ENCODE measurements around the gene GRIN2D.
A peak's percentile ranks its signal among the peaks of the same experiment; 100 is the strongest.
"Not testable (repeated sequence)": the region's sequence is repeated elsewhere in the genome, so short reads cannot be mapped to it uniquely, and the experiment has no call there.

The GRIN2D gene

DNA sequence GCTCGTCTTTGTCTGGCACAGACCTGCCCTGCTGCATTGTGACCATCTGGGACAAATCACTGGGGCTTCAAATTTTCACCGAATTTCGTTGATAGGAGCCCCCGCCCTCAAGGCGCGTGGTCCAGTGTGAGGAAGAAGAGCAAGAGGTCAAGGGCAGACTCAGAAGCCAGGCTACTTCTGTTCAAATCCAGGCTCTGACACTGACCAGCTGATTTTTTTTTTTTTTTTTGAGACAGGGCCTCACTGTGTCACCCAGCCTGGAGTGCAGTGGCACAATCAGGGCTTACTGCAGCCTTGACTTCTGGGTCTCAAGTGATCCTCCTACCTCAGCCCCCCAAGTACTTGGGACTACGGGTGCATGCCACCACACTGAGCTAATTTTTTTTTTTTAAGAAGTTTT, 22.1 kb upstream of the GRIN2D start:
- no peak for DNase-seq (ENCODE audit: low read depth in 2 of 2)

DNA sequence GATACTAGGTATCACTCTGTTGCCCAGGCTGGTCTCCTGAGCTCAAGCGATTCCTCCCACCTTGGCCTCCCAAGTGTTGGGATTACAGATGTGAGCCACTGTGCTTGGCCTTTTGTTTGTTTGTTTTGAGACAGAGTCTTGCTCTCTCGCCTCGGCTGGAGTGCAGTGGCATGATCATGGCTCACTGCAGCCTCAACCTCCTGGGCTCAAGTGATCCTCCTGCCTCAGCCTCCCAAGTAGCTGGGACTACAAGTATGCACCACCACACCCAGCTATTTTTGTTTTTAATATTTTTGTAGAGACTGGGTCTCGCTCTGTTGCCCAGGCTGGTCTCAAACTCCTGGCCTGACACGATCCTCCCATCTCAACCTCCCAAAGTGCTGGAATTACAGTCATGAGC, 21.7 kb upstream of the GRIN2D start:
- DNase-seq (ENCODE audit: low read depth in 2 of 2) = not testable (repeated sequence)

DNA sequence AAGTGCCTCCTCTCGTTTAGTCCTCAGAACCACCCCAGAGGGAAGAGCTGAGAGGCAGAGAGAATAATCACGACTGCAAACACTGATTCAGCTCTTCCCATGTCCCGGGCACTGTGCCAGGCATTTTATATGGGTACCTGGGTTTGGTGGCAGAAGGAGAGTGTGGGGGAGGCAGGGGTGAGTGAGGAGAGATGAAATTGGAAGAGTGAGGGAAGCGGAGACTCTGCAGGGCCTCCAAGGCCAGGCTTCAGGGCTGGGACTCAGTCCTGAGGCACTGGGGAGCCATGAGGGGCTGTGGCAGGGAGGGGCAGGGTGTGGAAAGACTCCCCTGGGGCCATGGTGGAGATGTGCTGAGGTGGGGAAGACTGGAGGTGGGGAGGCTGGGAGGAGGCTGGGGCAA, 20.6 kb upstream of the GRIN2D start:
- no peak for DNase-seq (ENCODE audit: low read depth in 2 of 2)

DNA sequence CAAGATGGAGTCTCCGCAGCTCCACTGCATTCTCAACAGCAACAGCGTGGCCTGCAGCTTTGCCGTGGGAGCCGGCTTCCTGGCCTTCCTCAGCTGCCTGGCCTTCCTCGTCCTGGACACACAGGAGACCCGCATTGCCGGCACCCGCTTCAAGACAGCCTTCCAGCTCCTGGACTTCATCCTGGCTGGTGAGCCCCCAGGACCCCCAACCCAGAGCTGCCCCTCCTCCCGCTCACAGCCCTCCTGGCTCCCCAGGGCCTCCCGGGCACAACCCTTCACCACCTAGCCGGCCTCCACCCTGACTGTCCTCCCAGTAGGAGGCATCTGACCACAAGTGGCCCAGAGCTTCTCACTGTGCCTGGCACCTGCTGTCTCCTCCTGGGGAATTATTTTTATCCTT, 19.9 kb upstream of the GRIN2D start:
- no peak for DNase-seq (ENCODE audit: low read depth in 2 of 2)

DNA sequence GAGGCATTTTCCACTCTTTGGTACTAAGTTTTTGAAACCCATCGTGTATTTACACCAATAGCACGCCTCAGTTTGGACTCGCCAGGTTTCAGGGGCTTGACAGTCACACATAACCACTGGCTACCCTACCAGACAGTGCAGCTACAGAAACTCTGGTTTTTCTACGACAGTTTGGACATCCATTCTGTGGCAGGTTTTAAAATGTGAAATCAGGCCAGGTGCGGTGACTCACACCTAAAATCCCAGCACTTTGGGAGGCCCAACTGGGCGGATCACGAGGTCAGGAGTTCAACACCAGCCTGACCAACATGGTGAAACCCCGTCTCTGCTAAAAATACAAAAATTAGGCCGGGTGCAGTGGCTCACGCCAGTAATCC, 15.3 kb upstream of the GRIN2D start:
- DNase-seq (ENCODE audit: low read depth in 2 of 2) = no peak

DNA sequence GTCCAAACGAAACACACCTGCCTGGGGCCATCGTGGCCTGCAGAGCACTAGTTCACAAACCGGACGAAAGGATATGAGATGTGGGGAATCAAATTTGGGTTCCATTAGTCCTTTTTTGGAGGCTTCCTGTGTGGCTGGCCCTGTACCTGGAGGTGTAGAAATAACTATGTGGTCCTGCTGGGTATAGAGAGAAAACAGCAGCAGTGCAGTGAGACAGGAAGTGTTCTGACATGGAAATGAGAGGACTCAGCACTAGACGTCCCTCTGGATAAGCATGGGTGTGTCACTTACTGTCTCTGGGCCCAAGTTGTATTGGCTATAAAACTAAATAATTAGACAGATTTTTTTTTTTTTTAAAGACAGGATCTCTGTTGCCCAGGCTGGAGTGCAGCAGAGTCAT, 14.4 kb upstream of the GRIN2D start:
- DNase-seq (ENCODE audit: low read depth in 2 of 2) = no peak

DNA sequence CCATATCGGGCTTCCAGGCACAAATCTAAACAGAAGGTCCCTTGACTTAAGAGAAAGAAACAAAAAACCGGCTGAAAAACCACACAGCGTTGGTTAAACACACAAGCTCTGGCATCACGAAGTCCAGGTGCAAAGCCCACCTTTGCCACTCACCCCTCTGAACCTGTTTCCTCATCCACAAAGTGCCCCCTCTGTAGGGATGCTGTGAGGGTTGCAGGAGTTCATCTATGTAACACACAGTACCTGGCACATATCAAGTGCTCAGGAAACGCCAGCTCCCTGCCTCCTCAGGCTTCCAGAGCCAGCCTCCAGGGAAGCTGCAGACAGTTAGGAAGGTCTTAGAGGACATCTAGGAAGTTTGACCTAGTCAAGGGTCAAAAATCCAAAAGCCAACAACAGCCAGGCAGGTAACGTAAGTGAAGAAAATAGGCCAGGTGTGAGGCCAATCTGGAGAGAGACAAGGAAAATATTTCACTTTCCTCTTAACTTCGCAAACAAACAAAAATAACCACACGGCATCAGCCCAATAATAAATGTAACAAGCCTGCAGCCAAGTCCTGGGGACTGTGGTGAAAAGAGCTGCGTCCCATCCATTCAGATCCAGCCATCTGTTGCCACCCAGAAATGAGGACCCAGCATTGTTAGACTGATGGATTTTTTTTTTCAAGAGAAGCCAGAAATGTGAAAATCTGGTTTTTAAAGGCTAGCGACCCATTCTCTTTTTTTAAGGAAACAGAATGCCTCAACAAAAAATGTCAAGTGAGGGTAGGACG, 12.1 kb upstream of the GRIN2D start:
- no peak for DNase-seq (ENCODE audit: low read depth in 2 of 2)

DNA sequence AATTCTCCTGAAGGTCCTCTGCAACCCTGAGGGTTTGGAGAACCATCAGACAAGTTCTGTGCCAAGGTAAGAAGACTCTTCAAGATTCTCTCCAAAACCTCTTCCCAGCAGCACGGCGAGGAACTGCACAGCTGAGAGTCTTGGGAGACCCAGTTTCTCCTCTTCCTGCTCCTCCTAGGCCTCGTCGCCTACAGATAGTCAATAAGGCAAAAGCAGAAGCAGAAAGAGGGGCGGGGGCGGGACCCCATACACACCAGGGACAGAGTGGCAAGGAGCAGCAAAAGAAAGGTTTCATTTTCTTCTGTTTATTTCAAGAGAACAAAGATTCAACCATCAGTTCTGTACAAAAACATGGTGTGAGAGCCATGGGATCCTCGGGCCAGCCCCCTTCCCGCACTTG, 11.2 kb upstream of the GRIN2D start:
- no peak for DNase-seq (ENCODE audit: low read depth in 2 of 2)

DNA sequence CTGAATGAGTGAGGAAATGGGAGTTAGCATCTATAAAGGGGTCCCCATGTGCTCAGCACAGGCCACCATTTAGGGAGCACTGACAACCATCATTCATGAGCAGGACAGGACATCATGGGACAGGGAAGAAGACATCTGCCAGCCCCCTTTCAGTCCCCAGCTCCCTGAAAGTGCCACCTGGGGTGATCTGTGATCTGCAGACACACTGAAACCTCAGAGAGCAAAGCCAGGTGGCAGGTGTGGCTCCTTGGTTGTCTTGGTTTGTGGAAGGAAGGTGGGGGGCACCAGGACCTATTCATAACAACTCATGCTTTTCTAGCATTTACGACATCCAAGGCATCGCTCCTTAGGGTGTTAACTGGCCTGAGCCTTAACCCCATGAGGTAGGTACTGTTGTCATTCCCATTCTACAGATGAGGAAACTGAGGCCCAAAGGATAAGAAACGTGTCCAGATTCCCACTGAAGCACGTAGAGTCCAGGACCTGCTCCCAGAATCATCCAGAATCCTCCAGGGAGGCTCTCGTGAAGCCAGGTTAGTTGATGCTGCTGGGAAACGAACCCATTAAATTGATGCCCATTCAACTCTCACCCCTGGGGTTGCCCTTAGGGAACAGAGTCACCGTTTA, 7.9 kb upstream of the GRIN2D start:
- no peak for DNase-seq (ENCODE audit: low read depth in 2 of 2)

DNA sequence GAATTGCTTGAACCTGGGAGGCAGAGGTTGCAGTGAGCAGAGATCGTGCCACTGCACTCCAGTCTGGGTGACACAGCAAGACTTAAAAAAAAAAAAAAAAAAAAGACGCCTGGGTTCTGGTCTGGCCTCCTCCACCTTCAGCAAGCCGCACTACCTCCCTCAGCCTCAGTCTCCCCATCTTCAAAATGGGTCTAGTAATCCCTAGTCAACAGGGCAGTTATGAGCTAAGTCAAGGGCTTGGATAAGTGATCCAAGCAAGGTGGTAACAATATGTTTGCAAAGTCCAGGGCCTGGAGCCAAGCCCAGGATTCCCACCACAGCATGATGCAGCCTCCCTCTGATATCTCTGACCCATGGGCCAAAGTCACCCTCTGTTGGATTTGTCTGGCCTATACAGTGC, 6.5 kb upstream of the GRIN2D start:
- DNase-seq (ENCODE audit: low read depth in 2 of 2) = no peak

DNA sequence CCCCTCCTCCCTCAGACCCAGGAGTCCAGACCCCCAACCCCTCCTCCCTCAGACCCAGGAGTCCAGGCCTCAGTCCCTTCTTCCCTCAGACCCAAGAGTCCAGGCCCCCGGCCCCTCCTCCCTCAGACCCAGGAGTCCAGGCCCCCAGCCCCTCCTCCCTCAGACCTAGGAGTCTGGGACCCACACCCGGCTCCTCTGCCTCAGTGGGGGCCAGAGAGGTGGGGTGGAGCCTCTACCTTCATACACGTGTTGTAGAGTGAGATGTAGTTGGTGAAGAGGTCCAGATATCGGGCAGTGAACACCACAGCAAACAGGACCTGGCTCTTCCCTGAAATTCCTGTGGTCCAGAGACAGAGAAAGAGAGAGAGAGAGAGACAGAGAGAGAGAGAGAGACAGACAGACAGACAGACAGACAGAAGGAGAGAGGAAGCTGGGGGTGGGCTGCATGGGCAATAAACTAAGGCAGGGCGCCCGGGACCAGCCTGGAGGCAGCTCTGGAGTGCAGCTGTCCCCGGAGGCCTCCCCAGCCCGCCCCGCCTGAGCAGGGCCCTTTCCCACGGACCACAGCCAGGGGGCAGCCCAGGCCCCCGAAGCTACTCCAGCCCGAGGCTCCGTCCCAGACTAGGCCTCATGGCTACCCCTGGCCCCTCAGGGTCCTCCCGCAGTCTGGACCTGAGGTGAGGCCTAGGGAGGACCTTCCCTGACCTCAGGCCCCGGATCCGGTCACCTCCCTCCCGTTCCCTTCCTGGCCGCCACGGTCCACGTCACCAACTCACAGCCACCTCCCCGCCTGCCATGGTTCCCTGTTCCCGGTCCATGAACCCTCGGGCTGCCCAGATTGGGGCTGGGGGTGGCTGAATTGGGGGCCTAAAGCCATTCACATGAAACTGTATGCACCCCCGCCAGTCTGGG, 3.0 kb upstream of the GRIN2D start:
- peak; percentile 46 to 51 for DNase-seq (ENCODE audit: low read depth in 2 of 2)

DNA sequence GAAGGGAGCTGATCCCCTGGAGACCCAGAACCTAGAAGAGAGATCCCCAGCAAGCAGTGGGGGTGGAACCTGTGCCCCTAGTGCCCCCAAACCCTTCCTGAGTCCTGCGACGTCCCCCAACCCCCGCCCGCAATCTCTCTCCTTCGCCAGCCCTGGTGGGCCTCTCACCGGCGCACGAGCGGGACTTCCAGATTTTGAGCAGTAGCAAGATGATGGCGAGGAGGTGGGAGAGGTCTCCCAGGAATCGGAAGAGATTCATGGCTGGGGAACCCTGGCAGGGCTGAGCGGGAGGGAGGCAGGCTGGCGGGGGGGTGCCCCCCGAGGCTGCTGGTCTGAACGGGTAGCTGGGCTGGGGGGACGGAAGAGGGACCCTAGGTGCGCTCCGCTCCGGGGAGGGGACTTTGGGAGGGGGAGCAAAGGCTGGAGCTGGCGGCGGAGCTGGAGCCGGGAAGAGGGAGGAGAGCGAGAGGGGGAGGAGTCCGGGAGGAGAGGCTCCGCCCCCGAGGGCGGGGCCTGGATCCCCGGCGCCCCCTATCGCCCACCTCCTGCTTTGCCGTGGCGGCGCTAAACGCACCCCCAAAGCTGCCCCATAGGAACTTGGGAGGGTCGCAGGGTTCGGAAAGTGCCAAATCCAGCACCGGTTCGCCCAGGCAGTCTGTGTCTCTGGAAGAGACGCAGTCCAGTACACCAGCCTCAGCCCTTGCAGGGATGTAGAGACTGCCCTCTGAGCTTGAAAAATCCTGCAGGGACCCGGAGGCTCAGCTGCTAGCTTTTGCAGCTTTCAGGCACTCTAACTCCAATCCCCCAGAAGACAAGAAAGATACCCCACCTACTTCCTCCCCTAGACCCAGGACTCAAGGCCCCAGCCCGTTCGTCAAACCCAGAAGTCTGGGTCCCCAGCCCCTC, 2.1 kb upstream of the GRIN2D start, which contains the start of gene KDELR1:
Gene KDELR1 (minus strand): TSS at position 452 of the 906 bp plus-strand sequence. CDS start 193 bp downstream, at position 259.
- peak; percentile 47 to 65 for DNase-seq (ENCODE audit: low read depth in 2 of 2)

DNA sequence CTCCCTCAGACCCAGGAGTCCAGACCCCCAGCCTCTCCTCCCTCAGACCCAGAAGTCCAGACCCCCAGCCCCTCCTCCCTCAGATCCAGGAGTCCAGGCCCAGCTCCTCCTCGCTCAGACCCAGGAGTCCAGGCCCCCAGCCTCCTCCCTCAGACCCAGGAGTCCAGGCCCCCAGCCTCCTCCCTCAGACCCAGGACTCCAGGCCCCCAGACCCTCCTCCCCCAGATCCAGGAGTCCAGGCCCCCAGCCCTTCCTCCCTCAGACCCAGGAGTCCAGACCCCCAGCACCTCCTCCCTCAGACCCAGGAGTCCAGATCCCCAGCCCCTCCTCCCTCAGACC, 1.5 kb upstream of the GRIN2D start:
- not testable (repeated sequence) for DNase-seq (ENCODE audit: low read depth in 2 of 2)

DNA sequence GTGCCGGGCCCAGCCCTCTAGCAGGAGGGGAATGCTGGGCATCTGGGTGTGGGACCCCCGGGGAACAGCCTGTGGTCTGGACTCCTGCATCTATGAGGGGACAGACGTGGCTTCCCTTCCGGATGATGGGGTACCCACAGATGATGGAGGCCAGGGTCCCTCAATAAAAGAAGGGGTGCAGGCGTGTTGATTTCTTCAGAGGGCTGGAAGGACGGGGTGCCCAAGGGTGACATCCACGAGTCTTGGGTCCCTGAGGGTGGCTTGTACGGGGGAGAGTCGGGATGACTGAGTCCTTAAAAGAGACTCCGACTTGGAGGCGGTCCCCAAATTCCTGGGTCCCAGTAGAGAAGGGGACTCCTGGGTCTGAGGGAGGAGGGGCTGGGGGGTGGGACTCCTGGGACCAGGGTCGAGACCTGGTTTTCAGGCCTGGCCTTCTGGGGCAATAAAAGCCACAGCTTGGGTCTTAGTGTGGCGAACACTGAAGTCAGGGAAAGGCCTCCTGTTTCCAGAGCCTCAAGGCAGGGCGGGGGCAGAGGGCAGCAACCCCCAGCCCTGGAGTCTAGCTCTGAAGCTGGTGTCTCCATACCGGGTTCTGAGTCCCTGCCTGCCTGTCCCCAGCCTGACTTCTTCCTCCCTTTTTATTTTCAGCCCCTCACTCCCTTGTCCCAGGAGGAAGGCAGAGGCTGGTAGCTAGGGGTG, 459 bp upstream of the GRIN2D start:
- DNase-seq (ENCODE audit: low read depth in 2 of 2) = no peak

DNA sequence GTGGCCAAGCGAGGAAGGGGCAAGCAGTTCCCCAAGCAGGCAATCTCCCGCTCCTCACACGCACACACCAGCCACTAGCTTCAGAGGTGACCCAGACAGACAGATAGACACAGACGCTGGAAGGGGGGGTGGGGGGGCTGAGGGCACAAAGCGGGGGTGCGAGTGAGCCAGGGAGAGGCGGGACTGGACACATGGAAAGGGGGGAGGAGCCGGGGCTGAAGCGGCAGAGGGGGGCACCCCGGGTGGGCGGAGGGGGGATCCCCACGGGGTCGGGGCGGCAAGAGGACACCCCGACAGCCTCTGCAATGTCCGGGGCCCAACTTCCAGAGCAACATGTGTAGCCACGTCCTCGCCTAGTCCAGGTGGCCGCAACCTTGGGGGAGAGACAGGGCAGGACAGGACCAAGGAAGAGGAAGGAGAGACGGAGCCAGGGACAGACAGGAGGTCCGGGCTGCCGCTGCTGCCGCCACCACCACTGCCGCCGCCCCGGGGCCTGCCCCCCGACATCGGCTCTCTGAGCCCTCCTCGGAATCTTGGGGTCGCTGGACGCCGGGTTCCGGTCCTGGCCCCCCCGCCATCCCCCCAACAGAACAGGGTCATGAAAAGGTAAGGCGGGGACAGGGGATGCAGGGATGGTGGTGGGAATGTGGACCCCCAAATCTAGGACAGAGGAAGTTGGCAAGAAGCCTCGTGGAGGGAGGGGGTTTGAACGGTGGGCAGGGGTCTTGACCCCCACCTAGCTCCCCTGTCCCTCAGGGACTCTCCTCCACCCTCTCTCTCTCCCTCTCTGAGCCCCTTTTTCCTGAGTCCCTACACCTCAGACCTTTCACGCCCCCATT, 1.1 kb downstream of the GRIN2D start:
- DNase-seq (ENCODE audit: low read depth in 2 of 2) = no peak

DNA sequence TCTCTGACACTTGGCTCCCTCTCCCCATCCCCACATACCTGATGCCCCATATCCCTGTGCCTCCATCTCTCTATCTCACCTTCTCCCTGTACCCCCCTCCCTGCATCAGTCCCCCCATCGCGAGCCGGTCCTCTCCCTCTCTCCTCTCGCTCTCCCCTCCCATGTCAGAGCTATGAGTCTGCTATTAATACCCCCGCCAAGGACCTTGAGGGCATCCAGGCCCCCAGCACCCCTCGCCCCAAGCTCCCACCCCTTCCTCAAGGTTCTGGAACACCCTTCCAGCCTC, 1.6 kb downstream of the GRIN2D start:
- no peak for DNase-seq (ENCODE audit: low read depth in 2 of 2)

DNA sequence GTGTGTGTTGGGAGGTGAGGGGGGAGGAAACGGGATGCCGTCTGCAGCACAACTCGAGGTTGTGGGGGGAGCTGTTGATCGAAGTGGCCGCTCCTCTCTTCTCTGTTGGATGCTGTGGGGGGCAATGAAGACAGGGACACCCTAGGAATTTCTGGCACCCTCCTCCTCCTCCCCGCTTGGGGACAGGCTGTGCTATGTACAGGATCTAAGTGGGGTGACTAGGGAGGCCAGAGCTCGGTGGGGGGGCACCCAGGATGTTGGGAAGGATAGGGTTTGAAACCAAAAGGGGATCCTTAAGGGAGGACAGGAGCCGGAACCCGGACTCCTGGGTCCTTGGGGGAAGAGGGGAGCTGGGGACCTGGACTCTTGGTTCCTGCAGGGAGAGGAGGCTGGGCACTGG, 2.0 kb downstream of the GRIN2D start:
- DNase-seq (ENCODE audit: low read depth in 2 of 2) = no peak

DNA sequence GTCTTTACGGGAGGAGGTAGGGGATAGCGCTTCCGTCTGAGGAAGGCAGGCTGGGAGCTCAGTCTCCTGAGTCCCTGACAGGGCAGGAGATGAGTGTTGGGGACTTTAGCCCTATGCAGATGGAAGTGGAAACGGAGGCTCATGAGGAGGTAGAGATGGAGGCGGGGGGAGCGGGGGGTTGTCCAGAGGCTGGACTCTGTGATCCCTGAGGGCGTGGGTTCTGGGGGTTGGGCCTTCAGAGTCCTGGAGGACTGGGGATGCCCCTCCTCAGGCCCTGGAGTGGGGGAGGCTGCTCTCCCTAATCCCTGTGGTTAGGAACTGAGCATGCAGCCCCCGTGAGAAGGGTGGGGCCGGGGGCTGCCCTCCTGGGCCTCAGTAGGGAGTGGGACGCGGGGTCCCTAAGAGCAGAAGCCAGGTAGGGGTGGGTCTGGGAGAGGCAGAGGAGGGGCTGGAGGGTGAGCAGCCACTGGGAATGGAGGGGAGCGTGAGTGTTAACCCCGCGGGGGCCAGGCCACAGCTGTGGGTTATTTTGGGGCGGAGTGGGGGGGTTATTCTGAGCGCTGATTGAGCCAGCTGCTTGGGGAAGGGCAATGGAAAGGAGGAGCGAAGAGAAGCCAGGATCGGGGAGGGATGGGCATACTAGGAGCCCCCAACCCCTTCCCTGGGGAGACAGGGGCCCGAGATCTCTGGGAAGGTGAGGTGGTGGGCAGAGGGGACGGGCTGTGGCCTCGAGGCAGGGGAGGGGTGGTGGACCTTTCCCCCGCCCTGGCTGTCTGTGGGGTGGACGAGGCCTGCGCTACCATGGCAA, 2.8 kb downstream of the GRIN2D start:
- no peak for DNase-seq (ENCODE audit: low read depth in 2 of 2)

DNA sequence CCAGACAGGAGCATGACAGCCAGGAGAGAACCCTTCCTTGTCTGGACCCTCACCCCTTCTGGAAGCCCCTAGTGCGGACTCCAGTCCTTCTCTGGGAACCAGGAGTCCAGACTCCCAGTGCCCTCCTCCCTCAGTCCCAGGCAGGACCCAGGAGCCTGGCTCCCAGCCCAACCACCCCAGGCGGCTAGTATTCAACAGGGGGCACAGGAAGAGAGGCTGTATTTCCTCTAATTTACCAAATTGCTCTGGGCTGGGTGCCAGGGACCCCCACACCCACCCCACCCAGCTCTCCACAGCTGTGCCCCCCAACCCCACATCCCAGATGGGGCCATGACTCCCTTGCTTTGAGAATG, 3.3 kb downstream of the GRIN2D start:
- no peak for DNase-seq (ENCODE audit: low read depth in 2 of 2)

Data from stimulated activated CD4-positive, alpha-beta T cell treated with anti-CD3 and anti-CD28 coated beads, Interleukin-4, amount 100 ng/mL, for 48 hours (primary cell).